ENCODE results near the gene JMJD6.
"Not testable (repeated sequence)": the region's sequence is repeated elsewhere in the genome, so short reads cannot be mapped to it uniquely, and the experiment has no call there.

JMJD6 gene

GRCh38 chr17:76726231-76726775 lies at the start of gene JMJD6:
Gene JMJD6 (minus strand): TSS chr17:76726606. CDS start chr17:76726475, 131 bp downstream.
- DNase-seq: peak; percentile 97

GRCh38 chr17:76775021-76775600 lies 48.7 kb upstream of the JMJD6 start:
- no peak for DNase-seq

GRCh38 chr17:76772842-76773525 lies 46.6 kb upstream of the JMJD6 start:
- no peak for DNase-seq

- no peak for DNase-seq
Measured at GRCh38 chr17:76758570-76758969, 32.2 kb upstream of the JMJD6 start.

GRCh38 chr17:76757256-76757655 lies 30.9 kb upstream of the JMJD6 start:
- no peak for DNase-seq

GRCh38 chr17:76755285-76755684 lies 28.9 kb upstream of the JMJD6 start:
- DNase-seq: no peak

GRCh38 chr17:76753061-76753961 lies 26.9 kb upstream of the JMJD6 start:
- DNase-seq: no peak

- DNase-seq: no peak
Measured at GRCh38 chr17:76752006-76752405, 25.6 kb upstream of the JMJD6 start.

GRCh38 chr17:76751416-76751993 lies 25.1 kb upstream of the JMJD6 start:
- DNase-seq: no peak

GRCh38 chr17:76748657-76749056 lies 22.3 kb upstream of the JMJD6 start:
- DNase-seq: no peak

- DNase-seq: no peak
Measured at GRCh38 chr17:76747716-76748363, 21.4 kb upstream of the JMJD6 start.

- DNase-seq: not testable (repeated sequence)
Measured at GRCh38 chr17:76745785-76746184, 19.4 kb upstream of the JMJD6 start.

- DNase-seq: no peak
Measured at GRCh38 chr17:76744747-76745146, 18.3 kb upstream of the JMJD6 start.

GRCh38 chr17:76742958-76743357 lies 16.6 kb upstream of the JMJD6 start:
- no peak for DNase-seq

GRCh38 chr17:76740329-76741118 lies 14.1 kb upstream of the JMJD6 start:
- DNase-seq: no peak

- not testable (repeated sequence) for DNase-seq
Measured at GRCh38 chr17:76739568-76740115, 13.2 kb upstream of the JMJD6 start.

GRCh38 chr17:76738468-76738850 lies 12.1 kb upstream of the JMJD6 start:
- no peak for DNase-seq

GRCh38 chr17:76737676-76738467 lies 11.5 kb upstream of the JMJD6 start, which contains the start of gene MFSD11:
Gene MFSD11 (plus strand): TSS chr17:76738119. CDS start chr17:76738353, 234 bp downstream.
- DNase-seq: peak; percentile 96

GRCh38 chr17:76737082-76737675 lies 10.8 kb upstream of the JMJD6 start, which contains the start of gene SRSF2:
Gene SRSF2 (minus strand): TSS chr17:76737331. CDS start chr17:76737160, 171 bp downstream.
- DNase-seq: peak; percentile 99
